HG03439 (cell line): ENCODE data around the gene SPOCK2.
"Not testable (repeated sequence)": the region's sequence is repeated elsewhere in the genome, so short reads cannot be mapped to it uniquely, and the experiment has no call there.

ENCODE experiments used
- ATAC-seq: cut with Tn5 transposase; IDR thresholded peaks from one replicate; pipeline ENCODE4 v1.9.1; 2021; ENCODE audit warnings: mild to moderate bottlenecking, moderate library complexity; ENCODE audit not compliant: unreplicated experiment

Gene SPOCK2

DNA sequence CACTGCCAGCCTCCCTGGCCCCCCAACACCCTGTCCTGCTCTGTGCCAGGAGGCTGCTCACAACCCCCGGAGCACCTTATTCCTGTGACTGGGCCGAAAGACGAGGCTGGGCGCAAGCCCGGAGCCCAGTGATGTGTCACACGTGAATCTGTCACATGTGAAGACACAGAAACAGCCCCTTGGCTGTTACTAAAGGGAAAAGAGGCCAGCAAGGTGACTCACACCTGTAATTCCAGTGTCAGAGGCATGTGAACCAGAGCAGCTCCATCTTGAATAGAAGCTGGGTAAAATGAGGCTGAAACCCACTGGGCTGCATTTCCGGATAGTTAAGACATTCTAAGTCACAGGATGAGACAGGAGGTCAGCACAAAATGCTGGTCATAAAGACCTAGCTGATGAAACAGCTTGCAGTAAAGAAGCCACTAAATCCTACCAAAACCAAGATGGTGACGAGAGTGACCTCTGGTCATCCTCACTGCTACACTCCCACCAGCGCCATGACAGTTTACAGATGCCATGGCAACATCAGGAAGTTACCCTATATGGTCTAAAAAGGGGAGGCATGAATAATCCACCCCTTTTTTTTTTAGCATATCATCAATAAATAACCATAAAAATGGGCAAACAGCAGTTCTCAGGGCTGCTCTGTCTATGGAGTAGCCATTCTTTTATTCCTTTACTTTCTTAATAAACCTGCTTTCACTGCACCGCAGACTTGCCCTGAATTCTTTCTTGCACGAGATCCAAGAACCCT lies 55.8 kb downstream of the SPOCK2 start:
- ATAC-seq = not testable (repeated sequence)

DNA sequence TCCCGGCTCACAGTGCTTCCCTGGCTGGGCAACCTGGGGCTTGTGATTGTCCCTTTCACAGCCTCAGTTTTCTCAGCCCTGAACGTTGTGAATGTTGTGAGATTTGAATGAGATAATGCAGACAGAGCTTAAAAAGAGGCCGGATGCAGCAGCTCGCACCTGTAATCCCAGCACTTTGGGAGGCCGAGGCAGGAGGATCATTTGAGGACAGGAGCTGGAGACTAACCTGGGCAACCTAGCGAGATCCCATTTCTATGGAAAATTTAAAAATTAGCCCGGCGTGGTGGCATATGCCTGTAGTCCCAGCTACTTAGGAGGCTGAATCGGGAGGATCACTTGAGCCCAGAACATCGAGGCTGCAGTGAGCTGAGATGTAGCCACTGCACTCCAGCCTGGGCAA lies 56.6 kb downstream of the SPOCK2 start:
- no peak for ATAC-seq

DNA sequence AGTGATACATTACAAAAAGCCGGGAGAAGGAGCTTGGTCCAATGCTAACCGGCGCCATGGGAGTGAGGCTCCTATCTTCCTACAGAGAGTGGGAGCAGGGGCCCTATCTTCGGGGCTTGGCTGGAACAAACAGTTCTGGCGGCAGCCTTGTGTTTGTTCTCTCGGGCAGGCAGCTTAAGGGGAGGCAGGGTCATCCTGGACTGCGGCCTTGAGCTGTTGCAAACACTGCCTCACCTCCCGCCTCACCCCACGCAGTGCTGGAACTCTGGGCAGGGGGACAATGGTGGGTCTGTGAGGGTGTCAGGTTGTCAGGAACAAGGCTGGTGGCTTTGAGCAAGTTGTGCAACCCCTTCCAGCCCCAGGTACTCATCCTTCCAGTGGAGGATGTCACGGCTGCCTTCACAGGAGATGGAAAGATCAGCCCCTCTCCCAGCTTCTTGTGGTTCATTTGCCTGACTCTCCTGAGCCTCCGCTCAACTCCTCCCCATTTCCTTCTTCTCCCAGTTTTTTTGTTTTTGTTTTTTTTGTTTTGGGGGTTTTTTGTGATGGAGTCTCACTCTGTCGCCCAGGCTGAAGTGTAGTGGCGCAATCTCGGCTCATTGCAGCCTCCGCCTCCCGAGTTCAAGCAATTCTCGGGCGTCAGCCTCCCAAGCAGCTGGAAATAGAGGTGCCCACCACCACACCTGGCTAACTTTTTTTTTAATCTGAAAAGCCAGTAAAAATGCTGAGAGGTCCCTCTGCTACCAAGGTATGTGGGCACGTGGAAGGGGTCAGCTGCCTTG lies 57.4 kb downstream of the SPOCK2 start:
- ATAC-seq = no peak

DNA sequence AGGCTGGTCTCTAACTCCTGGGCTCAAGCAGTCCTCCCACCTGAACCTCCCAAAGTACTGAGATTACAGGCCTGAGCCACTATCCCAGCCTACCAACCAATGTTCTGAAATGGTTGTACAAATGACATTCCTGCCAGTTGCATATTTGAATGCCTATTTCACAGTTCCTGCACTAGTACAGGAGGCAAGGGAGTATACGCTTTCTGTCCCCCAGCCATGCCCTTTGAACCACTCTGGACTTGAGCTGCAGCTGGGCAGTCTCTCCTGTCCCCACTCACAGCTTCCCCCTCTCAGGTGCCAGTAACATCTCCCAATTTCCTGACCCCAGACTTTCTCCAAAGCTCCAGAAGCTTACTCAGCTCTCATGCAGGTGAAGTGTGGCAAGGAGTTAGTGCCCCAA lies 58.9 kb downstream of the SPOCK2 start:
- no peak for ATAC-seq

DNA sequence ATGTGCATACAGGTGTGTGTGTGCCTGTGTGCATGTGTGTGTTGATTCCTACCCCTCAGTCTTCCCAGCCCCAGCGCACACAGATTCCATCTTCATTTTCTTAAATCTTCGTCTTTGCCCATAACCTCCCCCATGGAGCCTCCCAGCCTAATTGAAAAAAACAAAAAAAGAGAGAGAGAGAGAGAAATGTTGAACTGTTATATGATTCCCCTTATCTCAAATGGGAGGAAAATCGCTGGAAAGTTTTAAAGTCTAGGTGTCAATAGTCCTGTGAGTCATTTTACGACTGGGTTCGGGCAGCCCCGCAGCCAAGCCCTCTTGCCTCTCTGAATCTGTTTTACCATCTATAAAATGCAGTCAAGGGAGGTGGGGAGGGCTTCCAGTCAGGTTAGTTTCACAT lies 60.9 kb downstream of the SPOCK2 start:
- no peak for ATAC-seq

DNA sequence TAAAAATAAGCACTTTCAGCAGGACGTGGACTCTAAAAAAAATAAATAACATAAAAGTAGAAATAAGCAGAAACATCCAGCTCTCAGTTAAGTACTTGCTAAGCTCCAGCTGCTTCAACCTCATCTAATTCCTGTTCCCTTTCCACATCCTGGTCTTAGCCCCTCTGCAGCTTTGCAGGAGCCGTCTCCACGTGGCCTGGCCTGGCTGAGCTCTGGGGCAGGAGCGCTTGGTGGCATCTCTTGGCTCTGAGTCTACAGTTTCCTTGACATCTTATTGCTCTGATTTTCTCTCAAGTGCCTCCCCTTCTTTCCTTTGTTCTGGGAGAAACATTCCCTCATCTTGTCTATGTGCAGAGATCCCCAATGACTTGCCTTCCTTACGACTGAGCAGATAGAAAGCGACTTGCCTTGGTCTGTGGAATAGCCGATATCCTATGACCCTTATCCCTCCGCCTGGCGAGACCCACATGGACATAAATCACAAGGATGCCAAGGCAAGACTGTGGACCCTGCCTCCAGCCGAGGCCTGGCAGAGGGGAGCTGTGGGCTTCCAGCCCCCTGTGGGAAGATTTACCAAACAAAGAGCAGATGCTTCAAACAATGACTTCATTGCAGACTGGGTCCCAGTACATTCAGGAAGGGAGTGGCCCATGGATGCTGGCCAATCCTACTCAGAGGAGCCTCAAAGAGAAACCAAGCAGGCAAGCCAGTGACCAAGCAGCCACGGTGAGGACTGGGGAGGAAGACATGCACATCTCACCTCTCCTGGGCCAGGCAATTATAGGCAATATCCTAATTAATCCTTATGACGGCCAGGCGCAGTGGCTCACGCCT lies 61.9 kb downstream of the SPOCK2 start:
- ATAC-seq = no peak

DNA sequence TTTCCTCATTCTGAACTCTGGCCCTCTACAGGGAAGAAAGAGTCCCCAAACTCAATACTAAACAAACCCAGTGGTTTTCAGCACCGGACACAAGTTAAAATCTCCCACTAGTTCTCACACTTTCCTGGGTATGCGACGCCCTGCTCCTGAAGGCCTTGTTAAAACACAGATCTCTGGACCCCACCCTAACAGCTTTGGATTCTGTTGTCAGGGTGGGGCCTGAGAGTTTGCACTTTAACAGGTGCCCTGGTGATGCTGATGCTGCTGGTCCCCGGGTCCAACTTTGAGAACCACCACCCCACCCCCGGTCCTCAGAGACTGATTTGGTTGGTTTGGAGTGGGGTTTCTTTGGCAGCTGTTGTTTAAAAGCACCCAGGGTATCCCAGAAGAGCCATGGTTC lies 62.5 kb downstream of the SPOCK2 start:
- ATAC-seq = no peak

DNA sequence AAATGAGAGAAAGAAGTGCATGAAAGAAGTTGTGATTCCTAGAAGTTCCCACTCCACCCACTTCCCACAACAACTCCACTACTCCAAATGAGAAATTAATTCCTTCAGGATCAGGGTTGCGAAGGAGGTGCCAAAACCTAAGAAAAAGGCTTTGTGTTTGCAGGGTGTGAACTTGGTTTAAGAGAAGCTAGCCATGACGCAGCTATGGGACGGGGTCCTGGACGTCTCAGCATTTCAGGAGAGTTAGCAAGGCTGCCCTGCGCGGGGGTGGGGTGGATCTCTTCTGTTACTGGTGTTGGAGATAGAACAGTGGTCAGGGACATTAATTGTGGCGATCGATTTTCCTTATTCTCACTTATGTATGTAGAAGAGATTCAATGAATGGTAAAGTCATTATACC lies 63.0 kb downstream of the SPOCK2 start:
- ATAC-seq = no peak

DNA sequence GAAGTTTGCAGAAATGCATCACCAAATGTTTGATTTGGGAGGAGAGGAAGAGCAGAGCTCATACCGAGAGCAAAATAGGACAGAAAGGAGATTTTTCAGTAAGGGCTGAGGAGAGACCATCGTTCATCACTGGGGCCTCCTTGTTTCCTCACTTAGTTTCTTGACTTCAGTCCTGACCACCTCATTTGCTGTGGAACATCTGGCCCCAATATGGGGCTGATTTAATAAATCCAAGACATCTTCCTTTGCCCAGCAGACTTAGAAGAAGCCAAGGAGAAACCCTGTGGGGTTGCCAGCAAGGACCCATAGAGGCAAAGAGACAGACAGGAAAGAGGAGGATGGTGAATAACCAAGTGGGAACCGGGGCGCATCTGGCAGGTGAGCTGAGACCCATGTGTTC lies 63.8 kb downstream of the SPOCK2 start:
- no peak for ATAC-seq

DNA sequence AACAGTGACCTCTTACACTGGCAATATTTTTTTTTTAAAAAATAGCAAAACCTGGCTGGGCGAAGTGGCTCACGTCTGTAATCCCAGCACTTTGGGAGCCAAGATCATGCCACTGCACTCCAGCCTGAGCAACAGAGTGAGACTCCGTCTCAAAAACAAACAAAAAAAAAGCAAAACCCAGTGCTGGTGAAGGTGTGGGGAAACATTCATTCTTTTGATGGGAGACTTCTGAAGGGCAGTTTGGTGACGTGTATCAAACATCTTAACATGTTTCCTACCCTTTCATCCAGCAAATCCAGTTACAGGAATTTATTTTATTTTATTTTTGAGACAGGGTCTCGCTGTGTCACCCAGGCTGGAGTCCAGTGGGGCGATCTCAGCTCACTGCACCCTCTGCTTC lies 66.1 kb downstream of the SPOCK2 start:
- no peak for ATAC-seq

DNA sequence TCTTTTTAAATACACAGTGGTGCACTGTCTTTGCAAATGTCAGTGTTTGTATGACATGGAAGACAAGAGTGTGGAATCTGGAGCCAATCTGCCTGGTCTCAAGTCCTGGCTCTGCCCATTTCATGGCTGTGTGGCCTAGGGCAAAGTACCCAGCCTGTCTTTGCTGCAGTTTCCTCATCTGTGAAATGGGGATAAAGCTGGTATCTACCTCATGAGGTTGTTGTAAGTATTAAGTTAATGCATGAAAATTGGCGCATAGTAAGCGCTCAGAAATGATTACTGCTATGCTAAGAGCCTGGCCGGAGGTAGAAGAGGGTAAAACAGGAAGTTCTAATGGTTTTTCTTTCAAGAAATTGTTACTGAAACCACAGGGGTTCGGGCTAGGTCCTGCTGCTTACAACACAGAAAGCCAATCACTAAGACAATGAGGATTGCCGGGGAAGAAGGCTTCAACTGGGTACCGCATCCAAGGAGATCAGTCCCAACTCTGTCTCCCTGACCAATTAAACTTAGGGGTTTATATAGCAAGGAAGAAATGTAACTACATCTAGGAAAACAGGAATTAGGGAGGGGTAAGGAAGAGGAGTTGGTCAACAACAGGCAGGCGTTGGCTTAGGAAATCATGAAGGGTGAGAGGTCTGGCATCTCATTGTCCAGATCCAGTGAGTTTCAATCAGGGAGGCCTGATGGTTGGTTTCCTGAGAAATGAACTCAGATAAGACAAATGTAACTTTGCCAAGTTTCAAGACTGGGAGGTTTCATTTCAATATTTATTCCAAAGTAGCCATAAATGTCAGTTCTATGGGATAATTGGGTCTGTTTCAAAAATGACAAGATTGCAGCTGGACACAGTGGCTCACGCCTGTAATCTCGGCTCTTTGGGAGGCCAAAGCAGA lies 67.2 kb downstream of the SPOCK2 start:
- no peak for ATAC-seq

DNA sequence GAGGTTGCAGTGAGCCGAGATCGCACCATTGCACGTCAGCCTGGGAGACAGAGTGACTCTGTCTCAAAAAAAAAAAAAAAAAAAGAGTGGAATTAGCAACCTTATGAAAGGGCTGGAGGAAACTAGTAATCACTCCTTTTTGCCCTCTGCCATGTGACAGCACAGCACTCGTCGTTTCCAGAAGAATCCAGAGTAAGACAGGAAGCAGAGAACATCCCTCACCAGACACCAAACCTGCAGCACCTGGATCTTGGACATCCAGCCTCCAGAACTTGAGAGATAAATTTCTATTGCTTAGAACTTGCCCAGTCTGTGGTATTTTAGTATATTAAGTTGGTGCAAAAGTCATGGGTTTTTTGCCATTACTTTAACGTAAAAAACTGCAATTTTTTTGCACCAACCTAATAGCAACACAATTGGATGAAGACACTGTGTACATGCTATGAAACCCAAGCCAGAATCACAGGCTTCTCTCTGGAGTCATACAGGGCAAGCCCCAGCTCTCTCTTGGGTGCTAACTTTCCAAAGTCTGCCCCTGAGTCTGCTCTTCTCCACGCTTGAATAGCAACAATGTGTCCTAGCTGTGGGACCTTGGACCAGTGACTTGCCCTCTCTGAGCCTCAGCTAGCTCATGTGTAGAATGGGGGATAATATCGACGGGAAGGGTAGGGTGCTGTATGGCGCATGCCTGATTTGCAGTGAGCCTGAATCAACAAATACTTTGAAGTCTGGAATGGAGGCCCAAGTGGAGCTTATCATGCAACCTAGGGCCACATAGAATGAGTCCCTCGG lies 69.1 kb downstream of the SPOCK2 start:
- no peak for ATAC-seq

DNA sequence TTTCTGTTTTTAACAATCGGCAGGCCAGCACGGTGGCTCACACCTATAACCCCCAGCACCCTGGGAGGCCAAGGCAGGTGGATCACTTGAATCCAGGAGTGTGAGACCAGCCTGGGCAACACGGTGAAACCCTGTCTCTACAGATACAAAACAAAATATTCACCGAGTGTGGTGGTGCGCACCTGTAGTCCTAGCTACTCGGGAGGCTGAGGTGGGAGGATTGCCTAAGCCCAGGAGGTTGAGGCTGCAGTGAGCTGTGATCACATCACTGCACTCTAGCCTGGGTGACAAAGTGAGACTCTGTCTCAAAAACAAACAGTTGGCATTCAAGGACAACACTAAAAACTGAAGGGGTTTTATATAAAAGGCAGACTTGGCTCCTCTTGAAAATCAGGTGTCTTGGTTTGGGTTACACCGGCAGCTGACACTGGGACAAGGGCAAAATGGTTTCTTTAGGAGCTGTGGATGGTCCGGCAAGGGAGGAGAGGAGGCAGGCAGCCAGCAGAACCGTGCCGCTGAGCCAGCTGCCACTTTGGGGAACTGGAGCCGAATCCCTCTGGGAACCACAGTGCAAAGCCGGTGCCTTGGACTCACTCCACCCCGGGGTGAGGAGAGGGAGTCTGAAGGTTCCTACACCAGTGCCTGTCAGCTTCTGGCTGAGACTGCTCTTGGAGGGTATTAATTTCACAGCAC lies 71.6 kb downstream of the SPOCK2 start:
- no peak for ATAC-seq

DNA sequence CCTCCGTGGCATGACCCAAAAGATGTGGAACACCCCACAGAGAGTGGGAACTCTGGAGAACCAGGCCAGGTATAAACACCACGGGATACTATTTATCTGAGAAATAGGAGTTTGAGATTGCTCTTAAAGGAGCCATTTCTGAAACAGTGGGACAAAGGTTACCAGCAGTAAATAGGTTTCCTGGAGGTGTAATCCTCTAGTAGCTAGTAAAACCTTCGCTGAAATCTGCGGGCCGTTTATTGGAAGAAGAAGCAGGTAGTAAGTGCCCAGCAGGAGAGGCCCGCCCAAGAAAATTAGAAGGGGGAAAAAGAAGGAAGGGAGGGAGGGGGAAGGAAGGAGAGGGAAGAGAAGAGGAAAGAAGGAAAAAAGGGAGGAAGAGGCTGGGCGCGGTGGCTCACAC lies 72.5 kb downstream of the SPOCK2 start:
- ATAC-seq = no peak

DNA sequence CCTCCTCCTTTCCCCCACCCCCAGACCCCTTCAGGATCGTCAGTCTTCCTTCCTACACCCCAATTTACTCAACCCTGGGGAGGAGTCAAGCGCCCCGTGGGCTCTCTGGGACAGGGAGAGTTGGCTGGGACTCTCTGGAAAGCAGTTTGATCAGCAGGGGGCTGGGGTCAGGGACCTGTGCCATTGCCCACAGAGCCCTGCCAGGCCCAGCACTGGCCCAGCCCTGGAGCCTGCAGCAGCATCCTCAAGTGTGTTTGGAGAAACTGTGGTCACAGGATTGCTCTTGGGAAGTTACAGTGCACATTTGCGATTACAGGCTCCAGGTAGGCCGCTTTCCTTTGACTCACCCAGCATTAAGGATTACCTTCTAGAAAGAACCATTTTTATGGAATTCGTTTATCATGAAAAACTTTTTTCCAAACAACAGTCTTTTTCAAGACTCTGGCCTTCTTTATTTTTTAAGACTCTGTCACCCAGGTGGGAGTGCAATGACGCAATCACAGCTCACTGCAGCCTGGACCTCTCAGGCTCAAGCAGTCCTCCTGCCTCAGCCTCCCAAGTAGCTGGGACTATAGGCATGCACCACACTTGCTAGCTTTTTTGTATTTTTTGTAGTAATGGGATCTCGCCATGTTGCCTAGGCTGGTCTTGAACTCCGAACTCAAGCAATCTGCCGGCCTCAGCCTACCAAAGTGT lies 73.4 kb downstream of the SPOCK2 start:
- ATAC-seq = no peak

DNA sequence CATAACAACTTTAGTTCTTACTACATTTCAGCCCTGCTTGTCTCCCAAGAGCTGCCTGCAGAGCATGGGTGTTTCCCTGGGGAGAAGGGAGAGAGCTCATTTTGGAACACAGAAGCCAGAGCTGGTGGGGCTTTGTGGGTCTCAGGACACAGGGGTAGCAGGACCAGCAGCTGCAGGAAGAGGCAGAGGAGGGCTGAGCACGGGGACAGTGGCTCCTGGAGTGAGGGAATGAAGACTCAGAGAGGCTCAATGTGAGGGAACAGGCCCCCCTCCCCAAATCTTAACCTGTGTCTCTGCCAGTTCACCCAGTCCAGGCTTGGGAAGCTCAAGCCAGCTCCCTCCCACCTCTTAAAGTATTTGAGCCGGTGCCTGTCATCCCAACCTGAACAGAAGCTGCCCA lies 74.2 kb downstream of the SPOCK2 start:
- ATAC-seq = no peak

DNA sequence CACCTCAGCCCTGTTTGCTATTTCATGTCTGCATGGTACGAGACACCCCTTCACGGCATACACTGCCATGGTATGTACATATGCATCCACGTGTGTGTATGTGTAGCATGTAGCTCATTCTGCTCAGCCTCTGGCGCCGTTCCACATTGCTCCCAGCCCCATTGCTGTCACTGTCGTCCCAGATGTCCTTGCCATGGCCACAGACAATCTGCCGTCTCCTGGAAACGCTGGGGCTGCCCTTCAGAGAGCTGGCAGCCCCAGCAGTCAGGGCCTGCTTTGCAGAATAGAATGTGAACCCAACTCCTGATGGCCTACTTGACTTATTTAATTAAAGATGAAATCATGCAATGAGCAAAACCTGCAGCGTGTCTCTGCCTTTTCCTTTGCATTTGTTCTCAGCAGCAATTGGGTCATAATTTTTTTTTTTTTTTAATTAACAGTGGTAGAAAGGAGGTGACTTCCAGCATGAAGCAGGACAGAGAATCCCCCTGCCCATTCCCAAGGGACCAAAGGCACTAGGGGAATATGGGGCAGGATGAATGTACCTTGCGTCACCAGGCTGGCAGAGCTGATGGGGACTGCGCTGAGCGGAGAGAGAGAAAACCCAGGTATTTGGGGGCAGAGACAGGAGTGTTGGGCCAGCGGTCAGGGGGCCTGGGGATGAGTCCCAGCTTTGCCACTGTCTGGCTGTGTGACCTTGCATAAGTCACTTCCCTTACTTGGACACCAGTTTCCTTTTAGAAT lies 75.0 kb downstream of the SPOCK2 start:
- no peak for ATAC-seq

DNA sequence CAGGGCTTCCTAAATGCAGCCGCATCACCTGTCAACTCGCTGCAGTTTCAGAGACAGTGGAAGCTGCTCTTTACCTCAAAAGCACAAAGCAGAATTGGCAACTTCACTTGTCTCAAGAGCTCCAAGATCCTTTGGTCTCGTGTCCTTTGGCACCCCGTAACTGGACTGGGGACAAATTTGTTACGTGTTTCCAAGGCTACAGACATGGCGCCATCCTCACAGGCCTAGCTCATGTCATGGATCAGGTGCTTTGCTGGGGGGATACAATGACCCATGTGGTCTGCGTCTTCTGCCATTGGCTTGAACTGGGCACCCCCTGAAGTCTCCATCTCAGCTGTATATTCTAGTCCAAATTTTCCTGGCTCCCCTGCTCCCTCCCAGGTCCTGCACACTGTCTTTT lies 75.6 kb downstream of the SPOCK2 start:
- ATAC-seq = no peak
